Fibroblast of lung (primary cell): Measurements from ENCODE around the gene DVL1. TPM values are rescaled to one million over a fixed set of nuclear protein-coding genes. Genes with fewer than 3 reads are reported as not detected.

Source experiments
- DNase-seq, 2 donors: peaks; one replicate each; pipeline versions ENCODE4 v3.0.0 to v3.0.0-alpha.2; 2010; ENCODE audit warnings: low read depth in 2 of 2
- H2AFZ ChIP-seq: 2 replicates; pipeline ENCODE4 v1.5.1; 2012; ENCODE audit warnings: low read length, control low read depth, inconsistent platforms
- H3K27ac ChIP-seq: 2 replicates; pipeline ENCODE4 v1.5.1; 2011; ENCODE audit warnings: low read length, control low read depth; ENCODE audit not compliant: insufficient read depth
- H3K27me3 ChIP-seq: 2 replicates; pipeline ENCODE4 v1.5.1; 2011; ENCODE audit warnings: mild to moderate bottlenecking, low read length; ENCODE audit not compliant: control insufficient read depth, insufficient read depth
- H3K36me3 ChIP-seq: 2 replicates; pipeline ENCODE4 v1.5.1; 2011; ENCODE audit warnings: low read length; ENCODE audit not compliant: control insufficient read depth, insufficient read depth
- H3K4me1 ChIP-seq: 2 replicates; pipeline ENCODE4 v1.5.1; 2011; ENCODE audit warnings: low read length; ENCODE audit not compliant: control insufficient read depth, insufficient read depth; ENCODE audit errors: extremely low read depth
- H3K4me2 ChIP-seq: 2 replicates; pipeline ENCODE4 v1.5.1; 2011; ENCODE audit warnings: low read length, control low read depth; ENCODE audit not compliant: insufficient read depth; ENCODE audit errors: extremely low read depth
- H3K4me3 ChIP-seq, 4 experiments: fragments of 200-600 bp in 1 of 4; sonication (generic) in 1 of 4; replicated peaks in 1 of 4; 2 replicates each; pipeline ENCODE4 v1.5.1; 2011 to 2016; ENCODE audit warnings: low read length in 4 of 4, low read depth in 3 of 4, mild to moderate bottlenecking in 3 of 4, control low read depth in 2 of 4, inconsistent platforms in 1 of 4, mixed read lengths in 1 of 4; ENCODE audit not compliant: insufficient read depth in 1 of 4; ENCODE audit errors: control extremely low read depth in 1 of 4
- H3K79me2 ChIP-seq: 2 replicates; pipeline ENCODE4 v1.5.1; 2012; ENCODE audit warnings: mild to moderate bottlenecking, low read length, inconsistent platforms; ENCODE audit not compliant: control insufficient read depth, insufficient read depth
- H3K9ac ChIP-seq: 2 replicates; pipeline ENCODE4 v1.5.1; 2011; ENCODE audit warnings: mild to moderate bottlenecking, low read length, control low read depth; ENCODE audit not compliant: insufficient read depth
- H3K9me3 ChIP-seq: 2 replicates; pipeline ENCODE4 v1.5.1; 2012; ENCODE audit warnings: low read depth, low read length; ENCODE audit not compliant: control insufficient read depth, insufficient read depth
- H4K20me1 ChIP-seq: 2 replicates; pipeline ENCODE4 v1.5.1; 2011; ENCODE audit warnings: low read length; ENCODE audit not compliant: control insufficient read depth, insufficient read depth; ENCODE audit errors: extremely low read depth
- EZH2 ChIP-seq: IDR thresholded peaks from 2 replicates; pipeline ENCODE4 v1.5.1; 2012; ENCODE audit warnings: low read length, control low read depth, mild to moderate bottlenecking; ENCODE audit errors: missing control alignments
- polyA plus RNA-seq, 2 donors: library from polyadenylated mRNA; depleted of rRNA in 1 of 2; stranded (reverse) in 1 of 2; unstranded in 1 of 2; fragments of >200 nt; gene quantifications; 2 replicates each; pipeline ENCODE4 v1.2.1, GENCODE V29; 2011 to 2012; ENCODE audit warnings: missing spikeins in 1 of 2
- total RNA-seq: library from RNA; depleted of rRNA; stranded (reverse); fragments of >200 nt; gene quantifications from 2 replicates; pipeline ENCODE4 v1.2.1, GENCODE V29; 2014
- TF ChIP-seq, protein P1 (sequence below), 2 donors: IDR thresholded peaks in 1 of 2; conservative IDR thresholded peaks in 1 of 2; 1 replicate in 1 of 2; 2 replicates in 1 of 2; pipeline ENCODE4 v1.5.1; 2011 to 2012; ENCODE audit warnings: low read length in 2 of 2, control low read depth in 1 of 2, inconsistent platforms in 1 of 2, low read depth in 1 of 2, mild to moderate bottlenecking in 1 of 2

Gene DVL1
- total and polyA plus RNA-seq, 2 donors (not counting 1 experiment from before 2014, with no cell fraction given): 9.1 to 107 TPM

DNA sequence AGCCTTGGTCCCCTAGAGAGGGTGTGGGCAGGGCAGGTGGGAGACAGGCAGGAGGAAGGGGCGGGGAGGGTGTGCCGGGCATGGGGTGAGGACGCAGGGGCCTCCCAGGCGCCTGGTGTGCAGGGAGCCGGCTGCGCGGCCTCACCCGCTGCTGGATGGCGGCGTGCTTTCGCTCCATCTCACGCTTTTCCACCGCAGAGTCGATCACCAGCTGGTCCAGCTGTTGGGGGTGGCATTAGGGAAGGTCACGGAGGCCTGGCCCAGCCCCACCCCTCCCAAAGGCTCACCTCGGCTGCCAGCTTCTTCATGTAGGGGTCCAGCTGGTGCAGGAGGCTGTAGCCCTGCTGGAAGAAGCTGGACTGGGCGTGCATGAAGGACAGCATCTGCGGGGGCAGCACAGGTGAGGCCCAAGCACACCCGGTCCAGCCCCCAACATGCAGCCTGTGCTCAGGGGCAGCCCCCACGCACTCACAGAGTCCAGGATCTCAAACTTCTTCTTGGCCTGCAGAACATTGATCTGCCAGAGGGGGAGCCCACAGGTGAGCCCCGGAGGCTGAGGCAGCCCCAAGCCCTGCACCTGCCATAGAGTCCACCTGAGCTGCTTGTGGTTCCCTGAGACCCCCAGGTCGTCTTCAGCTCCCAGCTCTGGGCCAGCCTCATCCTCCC lies 49.4 kb downstream of the DVL1 start:
- Histone ChIP-seq H3K36me3 (peaks cover 33% of the 10 kb centered on the region), H3K9me3 (no peaks in the 10 kb centered on the region), H3K9ac (no peak overlapping the region), H3K27ac (no peak overlapping the region), H2AFZ (no peak overlapping the region), H3K79me2 (peaks cover 16% of the 10 kb centered on the region), H4K20me1 (no peaks in the 10 kb centered on the region), H3K4me2 (no peak overlapping the region), H3K27me3 (no peaks in the 10 kb centered on the region), H3K4me1 (peaks cover 8% of the 10 kb centered on the region), H3K4me3 (no peak overlapping the region)
- DNase-seq: no peak
- no peak for TF ChIP-seq EZH2
- TF ChIP-seq, protein P1, sequence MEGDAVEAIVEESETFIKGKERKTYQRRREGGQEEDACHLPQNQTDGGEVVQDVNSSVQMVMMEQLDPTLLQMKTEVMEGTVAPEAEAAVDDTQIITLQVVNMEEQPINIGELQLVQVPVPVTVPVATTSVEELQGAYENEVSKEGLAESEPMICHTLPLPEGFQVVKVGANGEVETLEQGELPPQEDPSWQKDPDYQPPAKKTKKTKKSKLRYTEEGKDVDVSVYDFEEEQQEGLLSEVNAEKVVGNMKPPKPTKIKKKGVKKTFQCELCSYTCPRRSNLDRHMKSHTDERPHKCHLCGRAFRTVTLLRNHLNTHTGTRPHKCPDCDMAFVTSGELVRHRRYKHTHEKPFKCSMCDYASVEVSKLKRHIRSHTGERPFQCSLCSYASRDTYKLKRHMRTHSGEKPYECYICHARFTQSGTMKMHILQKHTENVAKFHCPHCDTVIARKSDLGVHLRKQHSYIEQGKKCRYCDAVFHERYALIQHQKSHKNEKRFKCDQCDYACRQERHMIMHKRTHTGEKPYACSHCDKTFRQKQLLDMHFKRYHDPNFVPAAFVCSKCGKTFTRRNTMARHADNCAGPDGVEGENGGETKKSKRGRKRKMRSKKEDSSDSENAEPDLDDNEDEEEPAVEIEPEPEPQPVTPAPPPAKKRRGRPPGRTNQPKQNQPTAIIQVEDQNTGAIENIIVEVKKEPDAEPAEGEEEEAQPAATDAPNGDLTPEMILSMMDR (conservative IDR thresholded peaks at IDR 0.05 in 1 of 2, IDR thresholded peaks at IDR 0.05 in 1 of 2; ENCODE audit: low read depth in 1 of 2, low read length in 2 of 2): peak in 1 of 2 donors; percentile 22

DNA sequence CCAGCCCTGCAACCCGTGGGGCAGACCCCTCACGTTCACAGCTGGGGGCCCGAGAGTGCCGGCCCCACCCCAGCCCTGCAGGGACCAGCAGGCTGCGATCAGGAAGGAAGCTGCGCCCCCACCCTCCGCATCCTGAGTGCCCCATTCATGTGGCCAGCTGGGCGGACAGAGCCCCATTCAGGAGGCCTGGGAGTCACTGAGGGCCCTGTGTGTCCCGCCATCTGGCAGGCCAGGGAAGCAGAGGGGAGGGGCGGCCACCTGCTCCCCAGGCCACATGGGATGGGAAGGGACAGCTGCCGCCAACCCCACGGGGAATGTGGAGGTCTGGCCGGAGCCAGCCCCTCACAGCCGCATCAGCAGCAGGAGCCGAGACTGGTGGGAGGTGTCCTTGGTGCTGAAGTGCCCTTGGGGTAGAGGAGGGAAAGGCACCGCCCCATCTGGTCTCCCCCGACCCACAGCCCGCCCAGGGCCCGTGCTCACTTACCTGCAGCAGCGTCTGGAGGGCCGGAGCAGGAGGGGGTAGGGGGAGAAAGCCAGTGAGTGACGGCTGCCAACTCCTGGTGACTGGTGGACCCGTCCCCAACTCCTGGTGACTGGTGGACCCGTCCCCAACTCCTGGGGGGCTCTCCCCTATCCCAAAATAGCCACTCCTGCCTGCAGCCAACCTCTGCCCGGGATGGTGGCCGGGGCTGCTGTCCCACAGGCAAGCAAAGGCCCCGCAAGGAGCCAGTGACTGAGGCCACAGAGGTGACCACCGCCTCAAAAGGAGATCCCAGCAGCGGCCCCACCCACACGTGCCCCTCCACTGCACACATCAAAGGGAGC lies 50.1 kb downstream of the DVL1 start:
- peaks cover 12% of the 10 kb centered on the region for H3K79me2 ChIP-seq
- peaks cover 38% of the 10 kb centered on the region for H3K36me3 ChIP-seq
- H3K4me2 ChIP-seq: no peak overlapping the region
- no peaks in the 10 kb centered on the region for H3K9me3 ChIP-seq
- no peak for DNase-seq
- peaks cover 2% of the 10 kb centered on the region for H3K4me1 ChIP-seq
- H3K27ac ChIP-seq: no peak overlapping the region
- H2AFZ ChIP-seq: no peak overlapping the region
- H3K4me3 ChIP-seq: no peak overlapping the region
- H3K9ac ChIP-seq: no peak overlapping the region
- H3K27me3 ChIP-seq: no peaks in the 10 kb centered on the region
- no peaks in the 10 kb centered on the region for H4K20me1 ChIP-seq
- TF ChIP-seq, protein P1 (conservative IDR thresholded peaks at IDR 0.05 in 1 of 2, IDR thresholded peaks at IDR 0.05 in 1 of 2; ENCODE audit: low read depth in 1 of 2, low read length in 2 of 2): no peak
- TF ChIP-seq EZH2: no peak

DNA sequence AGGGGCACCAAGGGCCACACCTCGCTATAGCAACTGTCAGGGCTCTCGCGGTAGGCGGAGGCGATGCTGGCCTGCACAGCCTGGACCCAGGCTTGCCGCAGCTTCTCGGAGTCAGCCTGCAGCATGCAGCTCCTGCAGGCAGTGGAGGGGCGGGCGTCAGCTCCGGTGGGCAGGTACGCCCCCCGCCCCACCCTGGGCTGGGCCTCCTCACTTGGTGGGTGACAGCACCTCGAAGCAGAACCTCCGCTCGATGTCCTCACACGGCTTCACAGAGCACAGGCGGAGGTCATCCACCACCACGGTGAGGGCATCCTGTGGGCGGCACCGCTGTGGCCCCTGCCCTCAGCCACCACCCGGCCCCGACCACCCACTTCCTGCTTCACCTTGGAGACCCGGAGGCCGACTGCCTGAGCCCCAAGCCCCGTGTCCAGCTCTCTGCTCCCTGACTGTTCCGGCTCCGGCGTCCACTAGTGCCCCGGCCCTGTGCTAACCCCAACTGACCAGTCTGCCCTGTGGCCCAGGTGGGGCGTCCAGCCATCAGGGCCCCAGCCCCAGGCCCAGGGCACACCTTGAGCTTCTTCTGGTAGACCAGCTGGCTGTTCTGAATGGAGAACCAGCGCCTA lies 51.3 kb downstream of the DVL1 start:
- no peaks in the 10 kb centered on the region for H3K4me1 ChIP-seq
- H2AFZ ChIP-seq: no peak overlapping the region
- no peak overlapping the region for H3K27ac ChIP-seq
- no peaks in the 10 kb centered on the region for H3K9me3 ChIP-seq
- TF ChIP-seq, protein P1 (conservative IDR thresholded peaks at IDR 0.05 in 1 of 2, IDR thresholded peaks at IDR 0.05 in 1 of 2; ENCODE audit: low read depth in 1 of 2, low read length in 2 of 2): no peak
- no peak for TF ChIP-seq EZH2
- no peak overlapping the region for H3K4me3 ChIP-seq
- no peak overlapping the region for H3K9ac ChIP-seq
- DNase-seq: no peak
- no peaks in the 10 kb centered on the region for H3K27me3 ChIP-seq
- H4K20me1 ChIP-seq: no peaks in the 10 kb centered on the region
- H3K4me2 ChIP-seq: no peak overlapping the region
- peaks cover 39% of the 10 kb centered on the region for H3K36me3 ChIP-seq
- peaks cover under 1% of the 10 kb centered on the region for H3K79me2 ChIP-seq
